ENCODE data around the gene S100A7.

The S100A7 gene

DNA sequence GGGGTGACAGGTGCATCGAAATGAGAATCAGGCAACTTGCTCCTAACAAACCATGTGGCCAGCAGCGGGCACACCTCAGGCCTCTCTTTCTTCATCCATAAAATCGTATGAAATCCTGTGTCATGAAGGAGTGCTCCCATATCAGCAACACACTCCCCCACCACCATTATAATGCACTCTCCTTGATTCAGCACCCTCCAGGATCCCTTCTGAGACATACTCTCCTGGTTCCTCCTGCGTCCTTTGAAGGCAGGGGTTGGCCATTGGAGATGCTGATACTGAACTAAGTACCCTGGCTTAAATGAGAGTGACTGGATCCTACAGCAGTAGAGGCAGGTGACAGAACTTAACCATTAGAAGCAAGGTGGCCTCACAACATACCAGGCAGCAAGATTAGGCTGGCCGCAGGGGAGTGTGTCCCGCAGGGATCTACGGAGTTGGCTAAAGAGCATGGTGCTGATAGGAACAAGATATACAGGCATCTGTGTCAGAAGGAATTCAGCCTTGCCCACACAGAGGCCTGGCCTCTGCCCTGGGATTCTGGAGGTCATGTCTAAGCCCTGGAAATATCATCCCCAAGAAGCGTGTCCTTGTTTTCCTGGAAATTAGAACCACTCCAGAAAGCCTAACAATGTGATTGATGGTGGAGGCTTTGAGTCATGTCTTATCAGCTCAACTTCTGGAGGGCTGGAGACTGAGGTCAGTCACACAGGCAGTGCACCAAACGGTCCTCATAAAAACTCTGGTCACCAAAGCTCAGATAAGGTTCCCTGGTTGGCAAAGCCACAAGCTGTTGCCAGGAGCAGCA is 27.4 kb downstream of the S100A7 start:
- no peak for DNase-seq (ENCODE audit: low read depth)
- TF ChIP-seq, protein P1, sequence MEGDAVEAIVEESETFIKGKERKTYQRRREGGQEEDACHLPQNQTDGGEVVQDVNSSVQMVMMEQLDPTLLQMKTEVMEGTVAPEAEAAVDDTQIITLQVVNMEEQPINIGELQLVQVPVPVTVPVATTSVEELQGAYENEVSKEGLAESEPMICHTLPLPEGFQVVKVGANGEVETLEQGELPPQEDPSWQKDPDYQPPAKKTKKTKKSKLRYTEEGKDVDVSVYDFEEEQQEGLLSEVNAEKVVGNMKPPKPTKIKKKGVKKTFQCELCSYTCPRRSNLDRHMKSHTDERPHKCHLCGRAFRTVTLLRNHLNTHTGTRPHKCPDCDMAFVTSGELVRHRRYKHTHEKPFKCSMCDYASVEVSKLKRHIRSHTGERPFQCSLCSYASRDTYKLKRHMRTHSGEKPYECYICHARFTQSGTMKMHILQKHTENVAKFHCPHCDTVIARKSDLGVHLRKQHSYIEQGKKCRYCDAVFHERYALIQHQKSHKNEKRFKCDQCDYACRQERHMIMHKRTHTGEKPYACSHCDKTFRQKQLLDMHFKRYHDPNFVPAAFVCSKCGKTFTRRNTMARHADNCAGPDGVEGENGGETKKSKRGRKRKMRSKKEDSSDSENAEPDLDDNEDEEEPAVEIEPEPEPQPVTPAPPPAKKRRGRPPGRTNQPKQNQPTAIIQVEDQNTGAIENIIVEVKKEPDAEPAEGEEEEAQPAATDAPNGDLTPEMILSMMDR (IDR thresholded peaks at IDR 0.05; ENCODE audit: insufficient read depth, low read depth, low read length, missing control alignments), result no peak

DNA sequence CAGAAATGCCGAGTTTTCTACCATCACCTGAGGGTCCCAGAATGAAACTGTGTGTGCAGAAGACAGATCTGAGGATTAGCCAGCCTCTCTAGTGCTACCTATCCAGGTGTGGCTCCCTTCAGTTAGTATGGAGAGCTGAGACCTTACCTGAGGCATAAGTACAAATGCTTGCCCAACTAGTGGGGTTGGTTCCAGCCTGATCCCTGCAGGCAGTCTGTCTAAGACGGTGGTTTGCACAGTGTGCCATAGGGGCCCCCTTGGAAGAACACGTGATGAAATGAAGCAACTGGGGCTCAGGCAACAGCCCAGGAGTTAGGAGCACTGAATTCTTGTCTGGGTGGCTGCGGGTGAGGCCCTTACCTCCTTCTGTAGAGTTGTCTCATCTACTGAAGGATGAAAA is 28.5 kb downstream of the S100A7 start:
- no peak overlapping the region for H3K4me3 ChIP-seq (ENCODE audit: low read length)
- peak; percentile 60 for DNase-seq (ENCODE audit: low read depth)
- TF ChIP-seq, protein P1 (IDR thresholded peaks at IDR 0.05; ENCODE audit: insufficient read depth, low read depth, low read length, missing control alignments), result no peak

More for the DNA sequence above, 27.4 kb downstream of the S100A7 start:
- H3K4me3 ChIP-seq (ENCODE audit: low read length), result no peak overlapping the region

DNA sequence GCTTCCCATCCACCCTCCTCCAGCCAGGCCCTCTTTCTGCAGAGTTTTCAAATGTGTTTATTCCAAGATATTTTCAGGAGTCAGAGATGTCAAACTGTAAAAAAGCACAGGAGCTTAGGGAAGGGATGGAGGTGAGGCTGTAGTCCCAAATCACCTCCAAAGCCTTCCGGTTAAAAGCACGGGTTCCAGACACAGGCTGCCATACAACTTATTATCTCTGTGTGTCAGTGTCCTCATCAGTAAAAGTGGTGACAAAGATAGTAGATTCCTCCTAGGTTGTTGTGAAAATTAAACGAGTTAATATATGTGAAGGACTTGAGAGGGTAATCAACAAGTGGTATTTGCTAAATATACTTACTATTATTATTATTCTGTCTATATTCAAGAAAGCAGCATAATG is 29.0 kb downstream of the S100A7 start:
- TF ChIP-seq, protein P1 (IDR thresholded peaks at IDR 0.05; ENCODE audit: insufficient read depth, low read depth, low read length, missing control alignments), result no peak
- DNase-seq (ENCODE audit: low read depth), result no peak
- H3K4me3 ChIP-seq (ENCODE audit: low read length), result no peak overlapping the region

DNA sequence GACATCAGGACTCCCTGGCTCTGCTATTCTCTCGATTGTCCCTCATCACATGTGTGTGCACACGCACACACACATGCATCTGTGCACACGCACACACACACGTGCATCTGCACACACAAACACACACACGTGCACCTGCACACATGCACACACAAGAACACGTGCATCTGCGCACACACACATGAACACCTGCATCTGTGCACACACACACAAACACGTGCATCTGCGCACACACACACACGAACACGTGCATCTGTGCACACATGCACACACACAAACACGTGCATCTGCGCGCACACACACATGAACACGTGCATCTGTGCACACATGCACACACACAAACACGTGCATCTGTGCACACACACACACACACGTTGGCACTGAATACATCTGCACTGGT is 29.4 kb downstream of the S100A7 start:
- H3K4me3 ChIP-seq (ENCODE audit: low read length), result no peak overlapping the region
- DNase-seq (ENCODE audit: low read depth), result no peak
- TF ChIP-seq, protein P1 (IDR thresholded peaks at IDR 0.05; ENCODE audit: insufficient read depth, low read depth, low read length, missing control alignments), result no peak

DNA sequence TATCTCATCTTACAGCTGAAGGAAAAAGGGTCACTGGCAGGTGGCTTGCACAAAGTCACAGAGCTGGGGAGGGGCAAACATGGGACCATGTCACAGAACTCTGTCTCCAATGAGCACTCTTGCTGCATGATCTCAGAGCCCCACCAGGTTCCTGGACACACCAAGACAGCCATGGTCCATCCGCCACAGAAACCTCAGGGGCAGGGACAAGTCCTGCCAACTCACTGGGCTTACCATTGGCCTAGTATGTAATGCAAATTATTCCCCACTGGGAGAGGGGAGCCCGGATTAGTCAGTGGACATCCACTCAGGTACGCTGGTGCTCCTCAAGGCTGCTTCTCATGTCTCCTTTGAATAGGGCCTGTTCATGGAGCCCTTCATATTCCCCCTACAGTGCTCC is 29.9 kb downstream of the S100A7 start:
- no peak overlapping the region for H3K4me3 ChIP-seq (ENCODE audit: low read length)
- DNase-seq (ENCODE audit: low read depth), result no peak
- TF ChIP-seq, protein P1 (IDR thresholded peaks at IDR 0.05; ENCODE audit: insufficient read depth, low read depth, low read length, missing control alignments), result no peak

DNA sequence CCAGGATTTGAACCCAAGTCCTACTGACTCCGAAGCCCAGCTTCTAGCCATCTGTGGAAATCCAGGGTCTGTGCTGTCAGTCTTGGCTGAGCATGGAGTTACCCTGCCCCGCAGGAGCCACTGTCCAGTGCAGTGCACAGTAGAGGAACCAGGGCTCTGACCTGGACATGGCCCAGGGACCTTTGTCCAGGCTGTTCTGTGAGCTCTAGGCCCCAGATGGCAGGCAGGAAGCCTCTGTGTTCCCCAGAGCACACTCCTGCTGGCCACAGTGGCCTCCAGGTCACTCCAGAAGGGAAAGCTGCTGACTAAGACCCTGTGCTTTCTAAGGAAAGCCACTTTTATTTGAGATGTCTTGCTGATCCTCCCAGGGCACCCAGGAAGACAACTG is 30.3 kb downstream of the S100A7 start:
- no peak overlapping the region for H3K4me3 ChIP-seq (ENCODE audit: low read length)
- no peak for DNase-seq (ENCODE audit: low read depth)
- TF ChIP-seq, protein P1 (IDR thresholded peaks at IDR 0.05; ENCODE audit: insufficient read depth, low read depth, low read length, missing control alignments), result no peak

Data from epithelial cell of esophagus (primary cell).